Measurements from ENCODE around the gene SMG5. TPM values are rescaled to one million over a fixed set of nuclear protein-coding genes. Genes with fewer than 3 reads are reported as not detected.

Gene SMG5
- polyA plus RNA-seq, 1 donor from 2014 or later: 57.3 TPM

GRCh38 chr1:156276532-156276931 is 6.1 kb downstream of the SMG5 start:
- H3K27me3 ChIP-seq (ENCODE audit: insufficient read depth, low read depth, low read length): no peaks in the 10 kb centered on the region
- H2AFZ ChIP-seq (ENCODE audit: low read depth, low read length): no peak overlapping the region
- H3K27ac ChIP-seq (ENCODE audit: low read length): no peak overlapping the region
- peaks cover 9% of the 10 kb centered on the region for H3K36me3 ChIP-seq (ENCODE audit: insufficient read depth, low read length)
- no peak overlapping the region for H3K4me2 ChIP-seq (ENCODE audit: low read length)
- H3K79me2 ChIP-seq (replicated peaks; ENCODE audit: insufficient read depth, low read length): peaks cover 24% of the 10 kb centered on the region
- H4K20me1 ChIP-seq (ENCODE audit: insufficient read depth): no peaks in the 10 kb centered on the region
- H3K9me2 ChIP-seq (ENCODE audit: insufficient read depth, low read length): no peaks in the 10 kb centered on the region
- no peak overlapping the region for H3K4me3 ChIP-seq (ENCODE audit: low read length)
- no peak for TF ChIP-seq TAF1 (IDR thresholded peaks at IDR 0.05; ENCODE audit: low read depth)
- TF ChIP-seq EP300 (conservative IDR thresholded peaks at IDR 0.05; ENCODE audit: poor library complexity, severe bottlenecking): no peak
- TF ChIP-seq REST (IDR thresholded peaks at IDR 0.05; ENCODE audit: borderline replicate concordance): no peak
- no peak for TF ChIP-seq POLR2AphosphoS5 (IDR thresholded peaks at IDR 0.05)
- no peak for TF ChIP-seq MXI1 (conservative IDR thresholded peaks at IDR 0.05; ENCODE audit: poor library complexity, severe bottlenecking)
- H3K9me3 ChIP-seq (ENCODE audit: low read length): no peaks in the 10 kb centered on the region
- no peaks in the 10 kb centered on the region for H3F3A ChIP-seq (ENCODE audit: insufficient read depth, low read length, poor library complexity, severe bottlenecking)
- no peak overlapping the region for H3K9ac ChIP-seq (ENCODE audit: low read length)

GRCh38 chr1:156270314-156270713 is 12.3 kb downstream of the SMG5 start:
- no peak overlapping the region for H2AFZ ChIP-seq (ENCODE audit: low read depth, low read length)
- no peak overlapping the region for H3K27ac ChIP-seq (ENCODE audit: low read length)
- H3K27me3 ChIP-seq (ENCODE audit: insufficient read depth, low read depth, low read length): no peaks in the 10 kb centered on the region
- no peaks in the 10 kb centered on the region for H3K9me3 ChIP-seq (ENCODE audit: low read length)
- H3K4me2 ChIP-seq (ENCODE audit: low read length): no peak overlapping the region
- H3K79me2 ChIP-seq (replicated peaks; ENCODE audit: insufficient read depth, low read length): no peaks in the 10 kb centered on the region
- peaks cover 13% of the 10 kb centered on the region for H3K36me3 ChIP-seq (ENCODE audit: insufficient read depth, low read length)
- no peaks in the 10 kb centered on the region for H3K9me2 ChIP-seq (ENCODE audit: insufficient read depth, low read length)
- H3F3A ChIP-seq (ENCODE audit: insufficient read depth, low read length, poor library complexity, severe bottlenecking): no peaks in the 10 kb centered on the region
- no peaks in the 10 kb centered on the region for H4K20me1 ChIP-seq (ENCODE audit: insufficient read depth)
- TF ChIP-seq POLR2AphosphoS5 (IDR thresholded peaks at IDR 0.05) (no peak), CTCF (IDR thresholded peaks at IDR 0.05; ENCODE audit: poor library complexity, severe bottlenecking) (no peak), TAF1 (IDR thresholded peaks at IDR 0.05; ENCODE audit: low read depth) (no peak), MXI1 (conservative IDR thresholded peaks at IDR 0.05; ENCODE audit: poor library complexity, severe bottlenecking) (no peak), EZH2 (IDR thresholded peaks at IDR 0.05; ENCODE audit: borderline replicate concordance, insufficient read depth, low read length, poor library complexity, severe bottlenecking) (no peak), EP300 (conservative IDR thresholded peaks at IDR 0.05; ENCODE audit: poor library complexity, severe bottlenecking) (no peak), REST (IDR thresholded peaks at IDR 0.05; ENCODE audit: borderline replicate concordance) (no peak), RAD21 (conservative IDR thresholded peaks at IDR 0.05) (no peak), SMC3 (conservative IDR thresholded peaks at IDR 0.05; ENCODE audit: poor library complexity) (no peak)
- H3K9ac ChIP-seq (ENCODE audit: low read length): no peak overlapping the region
- H3K4me3 ChIP-seq (ENCODE audit: low read length): no peak overlapping the region

Data from neural cell (in vitro differentiated cells).